MM.1S (cell line): ENCODE data around the gene FGF14.

Experiments used
- DNase-seq: peaks from one replicate; pipeline ENCODE4 v3.0.0-alpha.2; 2015
- H2AFZ ChIP-seq: fragments of 300-600 bp; sonication (generic); 2 replicates; pipeline ENCODE4 v1.6.0; 2016; ENCODE audit warnings: antibody characterized with exemption, low read length
- H3F3A ChIP-seq: fragments of 300-600 bp; sonication (generic); 2 replicates; pipeline ENCODE4 v1.6.1; 2016; ENCODE audit warnings: mild to moderate bottlenecking, antibody characterized with exemption, low read length, moderate library complexity, mixed read lengths; ENCODE audit not compliant: insufficient read depth
- H3K27ac ChIP-seq: fragments of 300-600 bp; sonication (generic); 2 replicates; pipeline ENCODE4 v1.5.1; 2016; ENCODE audit warnings: mild to moderate bottlenecking, low read length
- H3K27me3 ChIP-seq: fragments of 300-600 bp; sonication (generic); replicated peaks from 2 replicates; pipeline ENCODE4 v1.6.0; 2016; ENCODE audit warnings: low read length; ENCODE audit not compliant: insufficient read depth
- H3K36me3 ChIP-seq: fragments of 300-600 bp; sonication (generic); replicated peaks from 2 replicates; pipeline ENCODE4 v1.6.1; 2016; ENCODE audit warnings: mild to moderate bottlenecking, low read length, mixed read lengths; ENCODE audit not compliant: insufficient read depth
- H3K4me1 ChIP-seq: fragments of 300-600 bp; sonication (generic); 2 replicates; pipeline ENCODE4 v1.6.1; 2016; ENCODE audit warnings: low read length, mixed read lengths
- H3K4me2 ChIP-seq: fragments of 300-600 bp; sonication (generic); 2 replicates; pipeline ENCODE4 v1.6.0; 2016; ENCODE audit warnings: low read depth, low read length
- H3K4me3 ChIP-seq: fragments of 300-600 bp; sonication (generic); 2 replicates; pipeline ENCODE4 v1.5.1; 2016; ENCODE audit warnings: low read length, mixed read lengths
- H3K79me2 ChIP-seq: fragments of 300-600 bp; sonication (generic); 2 replicates; pipeline ENCODE4 v1.6.1; 2016; ENCODE audit warnings: mixed run types, low read length, mixed read lengths
- H3K9ac ChIP-seq: fragments of 300-600 bp; sonication (generic); 2 replicates; pipeline ENCODE4 v1.6.1; 2016; ENCODE audit warnings: low read length, mixed read lengths
- H3K9me2 ChIP-seq: fragments of 300-600 bp; sonication (generic); replicated peaks from 2 replicates; pipeline ENCODE4 v1.6.1; 2016; ENCODE audit warnings: mild to moderate bottlenecking, low read length, mixed read lengths; ENCODE audit not compliant: insufficient read depth
- H3K9me3 ChIP-seq: fragments of 300-600 bp; sonication (generic); replicated peaks from 2 replicates; pipeline ENCODE4 v1.6.1; 2016; ENCODE audit warnings: mild to moderate bottlenecking, low read length, mixed read lengths; ENCODE audit not compliant: insufficient read depth
- H4K20me1 ChIP-seq: fragments of 300-600 bp; sonication (generic); 2 replicates; pipeline ENCODE4 v1.6.1; 2016; ENCODE audit warnings: mild to moderate bottlenecking, low read length, moderate library complexity, mixed read lengths; ENCODE audit not compliant: insufficient read depth
- CTCF ChIP-seq: fragments of 300-600 bp; sonication (generic); IDR thresholded peaks from 2 replicates; pipeline ENCODE4 v1.5.1; 2016; ENCODE audit warnings: antibody characterized with exemption, low read length, mixed read lengths
- EZH2 ChIP-seq: fragments of 300-600 bp; sonication (generic); optimal IDR thresholded peaks from 2 replicates; pipeline ENCODE3; 2017; ENCODE audit warnings: low read depth, mild to moderate bottlenecking, antibody characterized with exemption, low read length, mixed read lengths
- EZH2phosphoT487 ChIP-seq: fragments of 300-600 bp; sonication (generic); IDR thresholded peaks from 2 replicates; pipeline ENCODE4 v1.6.1; 2018; ENCODE audit warnings: antibody characterized with exemption, low read length

Gene FGF14

GRCh38 chr13:102302534-102302933, 99.3 kb downstream of the FGF14 start:
- Histone ChIP-seq H3F3A (no peaks in the 10 kb centered on the region), H4K20me1 (no peaks in the 10 kb centered on the region), H3K4me3 (no peak overlapping the region), H3K9me3 (no peaks in the 10 kb centered on the region), H3K36me3 (no peaks in the 10 kb centered on the region), H3K27ac (no peak overlapping the region), H3K4me2 (no peak overlapping the region), H3K9me2 (no peaks in the 10 kb centered on the region), H3K9ac (no peak overlapping the region), H3K79me2 (no peaks in the 10 kb centered on the region), H2AFZ (no peak overlapping the region), H3K27me3 (no peaks in the 10 kb centered on the region), H3K4me1 (no peaks in the 10 kb centered on the region)
- TF ChIP-seq EZH2 (no peak), EZH2phosphoT487 (no peak), CTCF (no peak)
- DNase-seq: no peak

GRCh38 chr13:102300379-102300778, 101.5 kb downstream of the FGF14 start:
- Histone ChIP-seq H3K27me3 (no peaks in the 10 kb centered on the region), H4K20me1 (no peaks in the 10 kb centered on the region), H3K4me1 (no peaks in the 10 kb centered on the region), H2AFZ (no peak overlapping the region), H3K79me2 (no peaks in the 10 kb centered on the region), H3K9me2 (no peaks in the 10 kb centered on the region), H3K36me3 (no peaks in the 10 kb centered on the region), H3F3A (no peaks in the 10 kb centered on the region), H3K9ac (no peak overlapping the region), H3K4me3 (no peak overlapping the region), H3K27ac (no peak overlapping the region), H3K4me2 (no peak overlapping the region), H3K9me3 (no peaks in the 10 kb centered on the region)
- no peak for DNase-seq
- no peak for TF ChIP-seq EZH2
- TF ChIP-seq CTCF: no peak
- TF ChIP-seq EZH2phosphoT487: no peak

GRCh38 chr13:102299366-102299765, 102.5 kb downstream of the FGF14 start:
- Histone ChIP-seq H3K36me3 (no peaks in the 10 kb centered on the region), H2AFZ (no peak overlapping the region), H3K4me2 (no peak overlapping the region), H3K9me3 (no peaks in the 10 kb centered on the region), H4K20me1 (no peaks in the 10 kb centered on the region), H3K4me3 (no peak overlapping the region), H3F3A (no peaks in the 10 kb centered on the region), H3K9me2 (no peaks in the 10 kb centered on the region), H3K79me2 (no peaks in the 10 kb centered on the region), H3K4me1 (no peaks in the 10 kb centered on the region), H3K9ac (no peak overlapping the region), H3K27ac (no peak overlapping the region), H3K27me3 (no peaks in the 10 kb centered on the region)
- no peak for DNase-seq
- TF ChIP-seq EZH2 (no peak), CTCF (no peak), EZH2phosphoT487 (no peak)

GRCh38 chr13:102298051-102298450, 103.8 kb downstream of the FGF14 start:
- Histone ChIP-seq H3K79me2 (no peaks in the 10 kb centered on the region), H3F3A (no peaks in the 10 kb centered on the region), H3K9me2 (no peaks in the 10 kb centered on the region), H3K27me3 (no peaks in the 10 kb centered on the region), H3K36me3 (no peaks in the 10 kb centered on the region), H4K20me1 (no peaks in the 10 kb centered on the region), H3K27ac (no peak overlapping the region), H3K9ac (no peak overlapping the region), H2AFZ (no peak overlapping the region), H3K4me3 (no peak overlapping the region), H3K9me3 (no peaks in the 10 kb centered on the region), H3K4me2 (no peak overlapping the region), H3K4me1 (no peaks in the 10 kb centered on the region)
- DNase-seq: no peak
- TF ChIP-seq EZH2 (no peak), CTCF (no peak), EZH2phosphoT487 (no peak)
